Osteocyte (in vitro differentiated cells): ENCODE measurements around the gene MYOD1. TPM values are rescaled to one million over a fixed set of nuclear protein-coding genes. Genes with fewer than 3 reads are reported as not detected.

Experiments
- DNase-seq: peaks from one replicate; pipeline ENCODE4 v3.0.0; 2021; ENCODE audit warnings: mixed read lengths; ENCODE audit not compliant: unreplicated experiment; ENCODE audit errors: extremely low spot score
- H3K27ac Mint-ChIP-seq: one replicate; pipeline ENCODE4 v1.8.0; 2021; ENCODE audit warnings: mild to moderate bottlenecking, mixed read lengths; ENCODE audit not compliant: unreplicated experiment
- H3K27me3 Mint-ChIP-seq: one replicate; pipeline ENCODE4 v1.8.0; 2021; ENCODE audit warnings: mixed read lengths; ENCODE audit not compliant: unreplicated experiment
- H3K36me3 Mint-ChIP-seq: one replicate; pipeline ENCODE4 v1.8.0; 2021; ENCODE audit warnings: mixed read lengths; ENCODE audit not compliant: unreplicated experiment
- H3K4me1 Mint-ChIP-seq: one replicate; pipeline ENCODE4 v1.8.0; 2021; ENCODE audit warnings: mixed read lengths; ENCODE audit not compliant: unreplicated experiment
- H3K4me3 Mint-ChIP-seq: one replicate; pipeline ENCODE4 v1.8.0; 2021; ENCODE audit warnings: mild to moderate bottlenecking, moderate library complexity, mixed read lengths; ENCODE audit not compliant: unreplicated experiment
- H3K9me3 Mint-ChIP-seq: one replicate; pipeline ENCODE4 v1.8.0; 2021; ENCODE audit warnings: mixed read lengths; ENCODE audit not compliant: unreplicated experiment
- CTCF ChIP-seq: fragments of 200-600 bp; sonication (generic); IDR thresholded peaks from 2 replicates; pipeline ENCODE4 v1.5.0; 2021; ENCODE audit warnings: antibody characterized with exemption, mild to moderate bottlenecking, moderate library complexity
- total RNA-seq: library from RNA; stranded (reverse); gene quantifications from 2 replicates; pipeline ENCODE4 v1.2.1, GENCODE V29; 2021

Gene MYOD1
- total RNA-seq, 1 donor from 2014 or later: not detected

- H3K9me3 Mint-ChIP-seq: no peaks in the 10 kb centered on the region
- H3K27me3 Mint-ChIP-seq: peaks cover 17% of the 10 kb centered on the region
- no peak overlapping the region for H3K27ac Mint-ChIP-seq
- TF ChIP-seq CTCF: peak; percentile 45
- DNase-seq: no peak
- H3K4me1 Mint-ChIP-seq: peaks cover 7% of the 10 kb centered on the region
- no peaks in the 10 kb centered on the region for H3K36me3 Mint-ChIP-seq
- no peak overlapping the region for H3K4me3 Mint-ChIP-seq
Observed at GRCh38 chr11:17735818-17736578, 16.6 kb downstream of the MYOD1 start.

GRCh38 chr11:17736579-17736893 is 17.2 kb downstream of the MYOD1 start:
- Mint-ChIP-seq H3K4me3 (no peak overlapping the region), H3K27me3 (peaks cover 17% of the 10 kb centered on the region), H3K4me1 (peaks cover 7% of the 10 kb centered on the region), H3K36me3 (no peaks in the 10 kb centered on the region), H3K9me3 (no peaks in the 10 kb centered on the region), H3K27ac (no peak overlapping the region)
- no peak for TF ChIP-seq CTCF
- DNase-seq: no peak

GRCh38 chr11:17736930-17737817 is 17.8 kb downstream of the MYOD1 start:
- peaks cover 12% of the 10 kb centered on the region for H3K27me3 Mint-ChIP-seq
- no peak for TF ChIP-seq CTCF
- H3K4me3 Mint-ChIP-seq: no peak overlapping the region
- H3K27ac Mint-ChIP-seq: no peak overlapping the region
- DNase-seq: no peak
- H3K4me1 Mint-ChIP-seq: peaks cover 7% of the 10 kb centered on the region
- no peaks in the 10 kb centered on the region for H3K9me3 Mint-ChIP-seq
- H3K36me3 Mint-ChIP-seq: no peaks in the 10 kb centered on the region

- Mint-ChIP-seq H3K27me3 (peaks cover 8% of the 10 kb centered on the region), H3K27ac (no peak overlapping the region), H3K4me3 (no peak overlapping the region), H3K36me3 (no peaks in the 10 kb centered on the region), H3K9me3 (no peaks in the 10 kb centered on the region), H3K4me1 (peaks cover 7% of the 10 kb centered on the region)
- no peak for TF ChIP-seq CTCF
- no peak for DNase-seq
Observed at GRCh38 chr11:17738151-17738973, 19.0 kb downstream of the MYOD1 start.
